Measurements from ENCODE around the gene CTDSPL2. TPM values are rescaled to one million over a fixed set of nuclear protein-coding genes. Genes with fewer than 3 reads are reported as not detected.

The CTDSPL2 gene
- total RNA-seq, 1 donor from 2014 or later: 85.7 TPM

DNA sequence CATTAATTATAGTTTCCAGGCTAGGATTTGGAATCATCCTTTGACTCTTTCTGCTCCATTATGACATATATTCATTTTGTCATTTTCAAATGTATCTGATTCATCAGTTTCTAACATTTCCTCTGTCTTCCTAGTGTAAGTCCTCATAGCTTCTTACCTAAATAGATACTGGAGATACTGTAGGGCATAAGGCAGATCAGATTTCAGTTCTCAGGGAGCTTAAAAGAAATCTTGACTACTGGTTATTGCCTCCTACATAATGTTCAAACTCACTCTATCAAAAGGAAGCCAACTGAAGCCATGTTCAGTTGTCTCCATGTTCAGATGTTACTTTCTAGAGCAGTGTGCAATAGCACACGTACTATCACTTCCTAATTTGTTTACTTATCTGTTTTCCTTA, 29.6 kb upstream of the CTDSPL2 start:
- no peaks in the 10 kb centered on the region for H3K27me3 Mint-ChIP-seq (ENCODE audit: low read depth)
- DNase-seq (ENCODE audit: low read depth, low spot score): no peak
- no peak overlapping the region for H3K27ac Mint-ChIP-seq (ENCODE audit: unreplicated experiment)
- H3K4me3 Mint-ChIP-seq: no peak overlapping the region
- H3K4me1 Mint-ChIP-seq: no peaks in the 10 kb centered on the region
- H3K36me3 Mint-ChIP-seq (ENCODE audit: low read depth): peaks cover 2% of the 10 kb centered on the region
- TF ChIP-seq CTCF (conservative IDR thresholded peaks at IDR 0.05): no peak
- H3K9me3 Mint-ChIP-seq: no peaks in the 10 kb centered on the region

DNA sequence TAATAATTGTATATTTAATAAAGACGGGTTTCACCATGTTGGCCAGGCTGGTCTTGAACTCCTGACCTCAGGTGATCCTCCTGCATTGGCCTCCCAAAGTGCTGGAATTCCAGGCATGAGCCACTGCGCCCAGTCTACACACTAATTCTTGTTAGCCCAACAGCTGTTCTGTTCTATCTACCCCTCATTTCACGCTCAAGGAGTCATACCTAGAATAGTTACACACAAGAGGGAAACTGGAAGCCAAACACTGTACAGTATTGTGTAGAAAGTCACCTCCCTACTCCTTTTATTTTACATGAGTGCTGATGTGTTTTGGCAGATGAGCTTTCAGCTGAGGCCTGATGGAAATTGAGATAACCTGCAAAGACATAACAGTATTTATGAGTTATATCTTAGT, 13.4 kb upstream of the CTDSPL2 start:
- Mint-ChIP-seq H3K4me3 (no peak overlapping the region), H3K4me1 (no peaks in the 10 kb centered on the region), H3K9me3 (no peaks in the 10 kb centered on the region), H3K27me3 (ENCODE audit: low read depth) (no peaks in the 10 kb centered on the region), H3K27ac (ENCODE audit: unreplicated experiment) (no peak overlapping the region), H3K36me3 (ENCODE audit: low read depth) (peaks cover 16% of the 10 kb centered on the region)
- DNase-seq (ENCODE audit: low read depth, low spot score): no peak
- TF ChIP-seq CTCF (conservative IDR thresholded peaks at IDR 0.05): no peak

GRCh38 chr15:44427756-44428724, 611 bp downstream of the CTDSPL2 start:
- H3K27me3 Mint-ChIP-seq (ENCODE audit: low read depth): no peaks in the 10 kb centered on the region
- H3K4me3 Mint-ChIP-seq: peak overlapping the region; percentile 98
- TF ChIP-seq CTCF (conservative IDR thresholded peaks at IDR 0.05): peak; percentile 53
- H3K36me3 Mint-ChIP-seq (ENCODE audit: low read depth): peaks cover 3% of the 10 kb centered on the region
- DNase-seq (ENCODE audit: low read depth, low spot score): no peak
- H3K27ac Mint-ChIP-seq (ENCODE audit: unreplicated experiment): peak overlapping the region; percentile 100
- no peaks in the 10 kb centered on the region for H3K9me3 Mint-ChIP-seq
- H3K4me1 Mint-ChIP-seq: peaks cover 33% of the 10 kb centered on the region

GRCh38 chr15:44435893-44436667, 8.7 kb downstream of the CTDSPL2 start:
- H3K4me3 Mint-ChIP-seq: no peak overlapping the region
- peaks cover 25% of the 10 kb centered on the region for H3K4me1 Mint-ChIP-seq
- H3K9me3 Mint-ChIP-seq: peaks cover 2% of the 10 kb centered on the region
- no peak overlapping the region for H3K27ac Mint-ChIP-seq (ENCODE audit: unreplicated experiment)
- no peaks in the 10 kb centered on the region for H3K27me3 Mint-ChIP-seq (ENCODE audit: low read depth)
- TF ChIP-seq CTCF (conservative IDR thresholded peaks at IDR 0.05): no peak
- peaks cover 12% of the 10 kb centered on the region for H3K36me3 Mint-ChIP-seq (ENCODE audit: low read depth)
- no peak for DNase-seq (ENCODE audit: low read depth, low spot score)

GRCh38 chr15:44438402-44438801, 11.0 kb downstream of the CTDSPL2 start:
- TF ChIP-seq CTCF (conservative IDR thresholded peaks at IDR 0.05): no peak
- H3K27ac Mint-ChIP-seq (ENCODE audit: unreplicated experiment): peak overlapping the region; percentile 3
- H3K36me3 Mint-ChIP-seq (ENCODE audit: low read depth): peaks cover 15% of the 10 kb centered on the region
- peaks cover 31% of the 10 kb centered on the region for H3K4me1 Mint-ChIP-seq
- H3K4me3 Mint-ChIP-seq: no peak overlapping the region
- DNase-seq (ENCODE audit: low read depth, low spot score): no peak
- H3K9me3 Mint-ChIP-seq: peaks cover 2% of the 10 kb centered on the region
- no peaks in the 10 kb centered on the region for H3K27me3 Mint-ChIP-seq (ENCODE audit: low read depth)

All from neural crest cell (in vitro differentiated cells).